Vagina (tissue), 2 donors: ENCODE results near the gene MOV10L1. TPM values are rescaled to one million over a fixed set of nuclear protein-coding genes. Genes with fewer than 3 reads are reported as not detected.

Experiments
- DNase-seq, 2 donors: peaks; one replicate each; pipeline ENCODE4 v3.0.0-alpha.2; 2017; ENCODE audit errors: extremely low spot score in 2 of 2
- H3K27ac ChIP-seq: fragments of 200-600 bp; sonication (generic); one replicate; pipeline ENCODE4 v1.5.1; 2019
- H3K27me3 ChIP-seq: fragments of 200-600 bp; sonication (generic); one replicate; pipeline ENCODE4 v1.5.1; 2019
- H3K36me3 ChIP-seq, 2 donors: fragments of 200-600 bp; sonication (generic); one replicate each; pipeline ENCODE4 v1.5.1; 2017 to 2019
- H3K4me1 ChIP-seq: fragments of 200-600 bp; sonication (generic); one replicate; pipeline ENCODE4 v1.5.1; 2019
- H3K4me3 ChIP-seq, 2 donors: fragments of 200-600 bp; sonication (generic); 1 replicate in 1 of 2; 2 replicates in 1 of 2; pipeline ENCODE4 v1.5.1; 2016 to 2019
- H3K9me3 ChIP-seq: fragments of 200-600 bp; sonication (generic); one replicate; pipeline ENCODE4 v1.5.1; 2019
- CTCF ChIP-seq, 3 experiments: fragments of 450-650 bp in 2 of 3; fragments of 200-600 bp in 1 of 3; sonication (generic) in 1 of 3; IDR thresholded peaks; one replicate each; pipeline ENCODE4 v1.5.1; 2017 to 2019; ENCODE audit warnings: antibody characterized with exemption in 3 of 3, mild to moderate bottlenecking in 2 of 3, moderate library complexity in 2 of 3
- POLR2A ChIP-seq, 2 donors: fragments of 450-650 bp; IDR thresholded peaks; one replicate each; pipeline ENCODE4 v1.6.1; 2017; ENCODE audit warnings: antibody characterized with exemption in 2 of 2, mild to moderate bottlenecking in 2 of 2, moderate library complexity in 2 of 2
- POLR2AphosphoS5 ChIP-seq, 2 donors: sonication (generic); formaldehyde crosslinking; IDR thresholded peaks; one replicate each; pipeline ENCODE4 v1.9.0; 2017; ENCODE audit warnings: antibody characterized with exemption in 2 of 2, mild to moderate bottlenecking in 2 of 2, low read depth in 1 of 2; ENCODE audit not compliant: insufficient read depth in 1 of 2
- intact Hi-C: fragments of 100-400 bp; cut with DNase I; formaldehyde crosslinking; loops from one replicate; pipeline ENCODE4 v1.15.1; 2023
- total RNA-seq: library from RNA; depleted of rRNA; stranded (reverse); fragments of >200 nt; gene quantifications from one replicate; pipeline ENCODE4 v1.2.3, GENCODE V29; 2016

MOV10L1 gene
- total RNA-seq, 1 donor from 2014 or later, result 0.98 TPM

- DNase-seq, result no peak
- Histone ChIP-seq H3K36me3 (no peaks in the 10 kb centered on the region), H3K27ac (no peak overlapping the region), H3K9me3 (no peaks in the 10 kb centered on the region), H3K4me3 (no peak overlapping the region), H3K4me1 (no peaks in the 10 kb centered on the region), H3K27me3 (no peaks in the 10 kb centered on the region)
- no peak for TF ChIP-seq POLR2A (IDR thresholded peaks at IDR 0.05)
- TF ChIP-seq CTCF (IDR thresholded peaks at IDR 0.05), result no peak
- TF ChIP-seq POLR2AphosphoS5 (IDR thresholded peaks at IDR 0.05; ENCODE audit: insufficient read depth in 1 of 2, low read depth in 1 of 2), result no peak
- intact Hi-C loops, result no loop called here
Observed at GRCh38 chr22:50092342-50092741, 2.5 kb downstream of the MOV10L1 start.

- Histone ChIP-seq H3K4me3 (no peak overlapping the region), H3K27ac (no peak overlapping the region), H3K9me3 (no peaks in the 10 kb centered on the region), H3K36me3 (no peaks in the 10 kb centered on the region), H3K27me3 (no peaks in the 10 kb centered on the region), H3K4me1 (no peaks in the 10 kb centered on the region)
- TF ChIP-seq CTCF (IDR thresholded peaks at IDR 0.05) (no peak), POLR2AphosphoS5 (IDR thresholded peaks at IDR 0.05; ENCODE audit: insufficient read depth in 1 of 2, low read depth in 1 of 2) (no peak), POLR2A (IDR thresholded peaks at IDR 0.05) (no peak)
- intact Hi-C loops, result no loop called here
- DNase-seq, result no peak
Observed at GRCh38 chr22:50098052-50098451, 8.2 kb downstream of the MOV10L1 start.

- H3K9me3 ChIP-seq, result no peaks in the 10 kb centered on the region
- DNase-seq, result no peak
- TF ChIP-seq POLR2AphosphoS5 (IDR thresholded peaks at IDR 0.05; ENCODE audit: insufficient read depth in 1 of 2, low read depth in 1 of 2), result no peak
- no peak for TF ChIP-seq POLR2A (IDR thresholded peaks at IDR 0.05)
- no peak for TF ChIP-seq CTCF (IDR thresholded peaks at IDR 0.05)
- no peaks in the 10 kb centered on the region for H3K36me3 ChIP-seq
- no peak overlapping the region for H3K4me3 ChIP-seq
- no peaks in the 10 kb centered on the region for H3K27me3 ChIP-seq
- no peaks in the 10 kb centered on the region for H3K4me1 ChIP-seq
- no peak overlapping the region for H3K27ac ChIP-seq
- intact Hi-C loops, result no loop called here
Observed at GRCh38 chr22:50101870-50102565, 12.2 kb downstream of the MOV10L1 start.

- no peak overlapping the region for H3K4me3 ChIP-seq
- intact Hi-C loops, result no loop called here
- no peaks in the 10 kb centered on the region for H3K27me3 ChIP-seq
- no peak for DNase-seq
- no peaks in the 10 kb centered on the region for H3K9me3 ChIP-seq
- no peaks in the 10 kb centered on the region for H3K4me1 ChIP-seq
- H3K36me3 ChIP-seq, result no peaks in the 10 kb centered on the region
- no peak overlapping the region for H3K27ac ChIP-seq
- no peak for TF ChIP-seq POLR2AphosphoS5 (IDR thresholded peaks at IDR 0.05; ENCODE audit: insufficient read depth in 1 of 2, low read depth in 1 of 2)
- TF ChIP-seq CTCF (IDR thresholded peaks at IDR 0.05), result no peak
- TF ChIP-seq POLR2A (IDR thresholded peaks at IDR 0.05), result no peak
Observed at GRCh38 chr22:50102946-50103345, 13.1 kb downstream of the MOV10L1 start.

- H3K4me1 ChIP-seq, result no peaks in the 10 kb centered on the region
- H3K4me3 ChIP-seq, result no peak overlapping the region
- no peaks in the 10 kb centered on the region for H3K36me3 ChIP-seq
- intact Hi-C loops, result no loop called here
- H3K27ac ChIP-seq, result no peak overlapping the region
- TF ChIP-seq POLR2AphosphoS5 (IDR thresholded peaks at IDR 0.05; ENCODE audit: insufficient read depth in 1 of 2, low read depth in 1 of 2) (no peak), CTCF (IDR thresholded peaks at IDR 0.05) (no peak), POLR2A (IDR thresholded peaks at IDR 0.05) (no peak)
- no peak for DNase-seq
- no peaks in the 10 kb centered on the region for H3K27me3 ChIP-seq
- no peaks in the 10 kb centered on the region for H3K9me3 ChIP-seq
Observed at GRCh38 chr22:50104141-50104544, 14.3 kb downstream of the MOV10L1 start.
